ENCODE measurements around the gene SGCD.

The SGCD gene

DNA sequence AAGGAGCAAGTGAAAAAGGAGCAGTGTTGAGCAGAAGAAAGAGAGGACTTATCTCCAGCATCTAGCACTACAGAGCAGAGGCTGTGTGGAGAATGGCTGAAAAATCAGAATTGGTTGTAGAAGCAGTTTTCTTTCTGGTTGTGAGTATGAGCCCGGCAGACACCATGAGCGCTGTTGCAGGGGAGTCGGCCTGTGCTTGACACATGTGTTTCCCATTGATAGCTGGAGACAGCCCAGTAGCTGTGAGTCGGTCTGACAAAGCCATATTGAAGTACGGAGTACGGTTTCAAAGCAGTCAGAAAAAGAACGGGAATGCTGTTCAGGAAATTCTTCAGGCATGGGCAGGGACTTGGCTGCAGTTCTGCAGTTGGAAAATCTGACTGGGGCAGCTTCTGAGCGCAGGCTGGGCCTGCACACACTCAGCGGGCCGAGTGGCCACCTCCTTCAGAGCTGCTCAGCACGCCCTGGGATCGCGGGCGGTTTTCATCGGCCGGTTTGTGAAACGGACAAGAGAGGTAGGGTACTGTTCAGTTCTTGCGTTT is at the start of gene SGCD:
Gene SGCD, plus strand, starts transcription at position 447 of the 542 bp plus-strand sequence.
- peak; percentile 86 for DNase-seq (ENCODE audit: low read depth, low spot score)

GRCh38 chr5:156277290-156277689 is 49.7 kb upstream of the SGCD start:
- no peak for DNase-seq (ENCODE audit: low read depth, low spot score)

DNA sequence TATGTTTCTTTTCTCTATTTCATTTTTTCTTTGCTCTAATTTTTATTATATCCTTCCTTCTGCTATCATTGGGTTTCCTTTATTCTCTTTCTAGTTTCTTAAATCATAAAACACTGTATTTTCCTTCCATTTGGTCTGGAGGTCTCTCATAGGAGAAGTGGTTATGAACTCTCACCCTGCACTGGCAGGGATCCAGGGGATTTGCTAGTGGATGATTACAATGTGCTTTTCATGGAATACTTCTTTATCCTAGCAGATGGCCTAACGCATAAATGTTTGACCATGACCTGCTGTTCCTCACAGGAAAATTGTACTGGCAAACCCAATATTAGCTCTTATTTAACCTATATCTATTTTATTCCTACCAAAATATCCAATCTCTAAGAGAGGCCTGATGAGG is 31.5 kb upstream of the SGCD start:
- DNase-seq (ENCODE audit: low read depth, low spot score): no peak

- no peak for DNase-seq (ENCODE audit: low read depth, low spot score)
These were observed 16.8 kb upstream of the SGCD start for GRCh38 chr5:156310115-156310514.

GRCh38 chr5:156312897-156313694 is 13.9 kb upstream of the SGCD start:
- DNase-seq (ENCODE audit: low read depth, low spot score): no peak

GRCh38 chr5:156314416-156314815 is 12.5 kb upstream of the SGCD start:
- no peak for DNase-seq (ENCODE audit: low read depth, low spot score)

GRCh38 chr5:156322666-156323065 is 4.3 kb upstream of the SGCD start:
- DNase-seq (ENCODE audit: low read depth, low spot score): no peak

DNA sequence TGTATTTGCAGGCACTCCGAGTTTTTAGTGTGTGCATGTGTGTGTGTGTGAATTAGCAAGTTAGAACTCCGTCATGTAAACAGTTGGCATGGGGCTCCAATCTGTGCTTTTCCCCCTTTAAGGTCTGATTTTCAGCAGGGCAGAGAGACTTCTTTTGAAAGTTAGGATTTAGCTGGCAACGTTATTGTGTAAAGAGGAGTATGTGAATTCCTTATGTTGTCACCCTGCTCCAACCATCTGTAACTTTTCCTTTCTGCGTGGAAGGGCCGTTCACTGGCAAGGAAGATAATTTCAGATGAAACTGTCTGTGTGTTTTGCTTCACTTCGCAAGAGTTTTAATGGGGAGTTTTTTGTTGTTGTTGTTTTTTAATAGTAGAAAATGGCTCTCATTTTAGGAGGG is 332 bp downstream of the SGCD start:
- DNase-seq (ENCODE audit: low read depth, low spot score): no peak

GRCh38 chr5:156328161-156328560 is 1.2 kb downstream of the SGCD start:
- DNase-seq (ENCODE audit: low read depth, low spot score): no peak

DNA sequence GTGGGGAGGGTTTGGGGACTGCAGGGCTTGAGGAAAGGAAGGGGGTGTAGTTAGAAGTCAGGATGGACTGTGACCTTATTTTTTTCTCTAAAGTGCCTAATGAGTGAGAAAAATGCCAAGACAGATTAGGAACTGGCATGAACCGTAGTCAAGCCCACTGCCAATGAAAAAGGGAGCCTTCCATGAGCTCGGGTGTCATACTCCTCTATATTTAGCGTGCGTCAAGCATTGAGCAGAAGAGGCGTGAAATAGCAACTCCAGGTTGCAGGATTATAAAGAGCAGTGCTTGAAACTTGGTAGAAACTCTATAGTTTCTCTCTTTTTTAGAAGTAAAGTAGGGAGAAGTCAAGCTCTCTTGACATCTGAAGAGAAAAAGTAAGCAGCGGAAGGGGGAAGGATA is 1.8 kb downstream of the SGCD start:
- no peak for DNase-seq (ENCODE audit: low read depth, low spot score)

- DNase-seq (ENCODE audit: low read depth, low spot score): no peak
These were observed 2.2 kb downstream of the SGCD start for GRCh38 chr5:156329171-156329611.

- no peak for DNase-seq (ENCODE audit: low read depth, low spot score)
These were observed 3.3 kb downstream of the SGCD start for GRCh38 chr5:156330141-156330870.

DNA sequence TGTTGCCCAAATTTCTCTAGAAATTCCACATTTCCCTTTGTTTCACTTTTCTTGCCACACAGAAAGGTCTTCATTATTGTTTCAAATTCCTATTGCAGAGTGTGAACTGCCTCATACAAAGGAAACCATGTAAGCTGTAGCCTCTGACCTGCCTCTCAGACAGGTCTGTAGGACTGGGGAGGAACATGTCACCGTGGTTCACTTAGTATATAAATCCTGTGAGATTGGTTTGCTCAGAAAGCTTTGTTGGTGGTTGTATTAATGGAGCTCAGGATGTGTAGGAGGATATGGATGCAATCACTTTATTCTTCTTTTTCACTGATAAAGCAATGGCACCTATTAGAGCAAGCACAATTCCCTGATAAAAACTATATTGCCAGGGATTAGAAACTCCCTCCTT is 4.2 kb downstream of the SGCD start:
- DNase-seq (ENCODE audit: low read depth, low spot score): no peak

DNA sequence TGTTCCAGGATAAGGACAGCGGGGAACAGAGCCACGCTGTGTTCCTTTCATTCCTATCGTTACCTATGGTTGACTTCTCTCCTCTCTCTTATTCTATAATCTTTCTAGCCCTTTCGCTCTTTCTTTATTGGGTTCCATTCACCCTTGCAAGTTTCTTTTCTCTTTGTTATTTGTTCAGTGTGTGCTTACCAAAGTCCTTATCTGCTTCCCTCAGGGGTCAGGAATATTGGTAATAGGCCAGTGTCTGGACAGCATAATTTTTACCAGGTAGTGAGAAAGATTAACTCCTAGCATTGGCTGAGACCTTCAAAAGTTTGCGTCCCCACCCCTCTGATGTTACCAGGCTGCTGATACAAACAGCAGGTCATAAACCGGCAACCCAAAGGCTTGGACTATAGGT is 4.9 kb downstream of the SGCD start:
- DNase-seq (ENCODE audit: low read depth, low spot score): no peak

- no peak for DNase-seq (ENCODE audit: low read depth, low spot score)
These were observed 5.3 kb downstream of the SGCD start for GRCh38 chr5:156332245-156332644.

- DNase-seq (ENCODE audit: low read depth, low spot score): no peak
These were observed 12.3 kb downstream of the SGCD start for GRCh38 chr5:156339139-156339841.

DNA sequence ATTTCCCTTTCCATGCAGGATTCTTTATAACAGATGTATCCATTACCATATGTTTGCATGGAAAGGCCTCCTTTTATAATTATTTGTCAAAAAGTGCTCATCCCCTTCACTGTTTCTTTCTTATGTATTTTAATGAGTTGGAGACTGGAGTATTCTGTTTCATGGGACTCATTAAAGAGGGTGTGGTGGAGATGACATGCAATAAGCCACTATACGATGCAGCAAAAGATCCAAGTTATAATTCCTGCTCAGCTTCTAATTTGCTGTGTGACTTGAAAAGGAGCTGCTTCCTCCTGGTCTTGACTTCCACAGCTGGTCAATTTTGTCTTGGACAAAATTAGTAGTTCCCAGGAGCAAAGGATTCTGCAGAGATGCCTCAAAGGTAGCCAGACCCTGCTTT is 13.9 kb downstream of the SGCD start:
- no peak for DNase-seq (ENCODE audit: low read depth, low spot score)

DNA sequence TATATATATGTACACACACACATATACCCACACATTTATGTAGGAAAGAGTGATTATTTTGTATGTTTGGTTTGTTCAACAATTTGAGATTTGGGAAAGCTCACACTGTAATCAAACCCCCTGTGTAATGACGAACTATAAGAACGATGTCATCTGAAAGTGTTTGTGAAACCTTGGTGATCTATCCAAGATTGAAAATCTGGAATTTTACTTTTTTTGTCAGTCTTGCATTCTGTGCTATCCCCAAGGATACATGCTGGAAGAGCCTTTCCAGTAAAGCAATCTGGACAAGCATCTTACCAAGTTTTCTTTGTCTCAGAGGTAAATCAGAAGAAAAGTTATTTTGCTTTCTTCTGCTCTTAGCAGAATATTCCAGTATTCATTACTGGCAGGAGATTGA is 23.3 kb downstream of the SGCD start:
- DNase-seq (ENCODE audit: low read depth, low spot score): no peak

GRCh38 chr5:156351423-156351822 is 24.5 kb downstream of the SGCD start:
- DNase-seq (ENCODE audit: low read depth, low spot score): no peak

GRCh38 chr5:156354571-156354970 is 27.6 kb downstream of the SGCD start:
- DNase-seq (ENCODE audit: low read depth, low spot score): no peak

GRCh38 chr5:156356238-156356637 is 29.3 kb downstream of the SGCD start:
- DNase-seq (ENCODE audit: low read depth, low spot score): no peak

- DNase-seq (ENCODE audit: low read depth, low spot score): peak; percentile 26
These were observed 32.5 kb downstream of the SGCD start for GRCh38 chr5:156359476-156359875.
